Neural cell (in vitro differentiated cells): ENCODE data around the gene ALDH5A1.
"Not testable (repeated sequence)": the region's sequence is repeated elsewhere in the genome, so short reads cannot be mapped to it uniquely, and the experiment has no call there.

Experiments used
- MXI1 ChIP-seq: fragments of 450-650 bp; conservative IDR thresholded peaks from 2 replicates; pipeline ENCODE4 v1.6.1; 2014; ENCODE audit warnings: antibody characterized with exemption, mild to moderate bottlenecking; ENCODE audit not compliant: poor library complexity, severe bottlenecking
- POLR2AphosphoS5 ChIP-seq: IDR thresholded peaks from 2 replicates; pipeline ENCODE4 v1.6.1; 2012
- RAD21 ChIP-seq: fragments of 450-650 bp; conservative IDR thresholded peaks from 2 replicates; pipeline ENCODE4 v1.6.1; 2014; ENCODE audit warnings: antibody characterized with exemption, mild to moderate bottlenecking, moderate library complexity
- TF ChIP-seq, protein P1 (sequence below): fragments of 450-650 bp; IDR thresholded peaks from 2 replicates; pipeline ENCODE4 v1.5.1; 2014; ENCODE audit warnings: antibody characterized with exemption, mild to moderate bottlenecking, moderate library complexity; ENCODE audit not compliant: poor library complexity, severe bottlenecking

DNA sequence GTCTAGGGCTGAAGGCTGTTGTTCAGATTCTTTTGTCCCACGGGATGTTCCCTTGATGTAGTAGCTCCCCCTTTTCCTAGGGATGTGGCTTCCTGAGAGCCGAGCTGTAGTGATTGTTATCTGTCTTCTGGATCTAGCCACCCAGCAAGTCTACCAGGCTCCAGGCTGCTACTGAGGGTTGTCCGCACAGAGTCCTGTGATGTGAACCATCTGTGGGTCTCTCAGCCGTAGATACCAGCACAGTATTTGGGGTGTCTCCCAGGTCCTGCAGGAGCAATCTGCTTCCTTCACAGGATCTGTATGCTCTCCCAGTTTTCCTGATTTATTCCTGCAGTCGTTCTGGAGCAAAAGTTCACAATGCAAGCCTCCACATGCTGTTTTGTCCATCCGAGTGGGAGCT, 17.2 kb downstream of the ALDH5A1 start:
- TF ChIP-seq, protein P1, sequence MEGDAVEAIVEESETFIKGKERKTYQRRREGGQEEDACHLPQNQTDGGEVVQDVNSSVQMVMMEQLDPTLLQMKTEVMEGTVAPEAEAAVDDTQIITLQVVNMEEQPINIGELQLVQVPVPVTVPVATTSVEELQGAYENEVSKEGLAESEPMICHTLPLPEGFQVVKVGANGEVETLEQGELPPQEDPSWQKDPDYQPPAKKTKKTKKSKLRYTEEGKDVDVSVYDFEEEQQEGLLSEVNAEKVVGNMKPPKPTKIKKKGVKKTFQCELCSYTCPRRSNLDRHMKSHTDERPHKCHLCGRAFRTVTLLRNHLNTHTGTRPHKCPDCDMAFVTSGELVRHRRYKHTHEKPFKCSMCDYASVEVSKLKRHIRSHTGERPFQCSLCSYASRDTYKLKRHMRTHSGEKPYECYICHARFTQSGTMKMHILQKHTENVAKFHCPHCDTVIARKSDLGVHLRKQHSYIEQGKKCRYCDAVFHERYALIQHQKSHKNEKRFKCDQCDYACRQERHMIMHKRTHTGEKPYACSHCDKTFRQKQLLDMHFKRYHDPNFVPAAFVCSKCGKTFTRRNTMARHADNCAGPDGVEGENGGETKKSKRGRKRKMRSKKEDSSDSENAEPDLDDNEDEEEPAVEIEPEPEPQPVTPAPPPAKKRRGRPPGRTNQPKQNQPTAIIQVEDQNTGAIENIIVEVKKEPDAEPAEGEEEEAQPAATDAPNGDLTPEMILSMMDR = not testable (repeated sequence)
- not testable (repeated sequence) for TF ChIP-seq POLR2AphosphoS5, MXI1, RAD21
